ENCODE data around the gene TREH. TPM values are rescaled to one million over a fixed set of nuclear protein-coding genes. Genes with fewer than 3 reads are reported as not detected.

Gene TREH
- total and polyA plus RNA-seq, 8 donors = 0.45 to 2.2 (median 1.1) TPM; not detected in 4

DNA sequence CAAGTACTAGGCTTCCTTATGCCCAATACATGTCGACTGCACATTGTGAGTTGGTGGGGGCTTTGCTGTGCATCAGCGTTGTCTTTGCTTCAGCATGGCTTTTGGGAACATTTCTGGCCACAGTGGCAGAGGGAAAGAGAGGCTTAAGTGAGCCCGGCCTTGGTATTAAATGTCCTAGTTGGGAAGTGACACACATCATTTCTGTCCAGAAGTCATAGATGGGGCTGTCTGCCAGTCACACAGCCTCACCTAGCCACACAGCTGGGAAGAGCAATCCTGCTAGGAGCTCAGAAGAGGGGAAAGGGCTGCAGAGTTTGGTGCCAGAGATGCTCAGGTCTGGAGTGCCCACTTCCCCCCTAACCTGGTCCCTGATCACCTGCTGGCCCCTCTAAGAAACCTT, 27.6 kb downstream of the TREH start:
- 81 to 93% (median 85%) methylated on average over 3 of the region's 3 CpGs for WGBS, 5 donors
- H3K4me3 ChIP-seq = no peak overlapping the region
- intact Hi-C loops (cut with DNase I; ENCODE audit: low total_unique reads) = no loop called here
- no peaks in the 10 kb centered on the region for H3K27me3 ChIP-seq
- no peak for DNase-seq
- TF ChIP-seq POLR2A (IDR thresholded peaks at IDR 0.05) (no peak), EP300 (IDR thresholded peaks at IDR 0.05) (no peak), POLR2AphosphoS5 (IDR thresholded peaks at IDR 0.05) (no peak)
- TF ChIP-seq, protein P1, sequence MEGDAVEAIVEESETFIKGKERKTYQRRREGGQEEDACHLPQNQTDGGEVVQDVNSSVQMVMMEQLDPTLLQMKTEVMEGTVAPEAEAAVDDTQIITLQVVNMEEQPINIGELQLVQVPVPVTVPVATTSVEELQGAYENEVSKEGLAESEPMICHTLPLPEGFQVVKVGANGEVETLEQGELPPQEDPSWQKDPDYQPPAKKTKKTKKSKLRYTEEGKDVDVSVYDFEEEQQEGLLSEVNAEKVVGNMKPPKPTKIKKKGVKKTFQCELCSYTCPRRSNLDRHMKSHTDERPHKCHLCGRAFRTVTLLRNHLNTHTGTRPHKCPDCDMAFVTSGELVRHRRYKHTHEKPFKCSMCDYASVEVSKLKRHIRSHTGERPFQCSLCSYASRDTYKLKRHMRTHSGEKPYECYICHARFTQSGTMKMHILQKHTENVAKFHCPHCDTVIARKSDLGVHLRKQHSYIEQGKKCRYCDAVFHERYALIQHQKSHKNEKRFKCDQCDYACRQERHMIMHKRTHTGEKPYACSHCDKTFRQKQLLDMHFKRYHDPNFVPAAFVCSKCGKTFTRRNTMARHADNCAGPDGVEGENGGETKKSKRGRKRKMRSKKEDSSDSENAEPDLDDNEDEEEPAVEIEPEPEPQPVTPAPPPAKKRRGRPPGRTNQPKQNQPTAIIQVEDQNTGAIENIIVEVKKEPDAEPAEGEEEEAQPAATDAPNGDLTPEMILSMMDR (IDR thresholded peaks at IDR 0.05) = no peak
- H3K27ac ChIP-seq = no peak overlapping the region
- no peaks in the 10 kb centered on the region for H3K9me3 ChIP-seq
- H3K36me3 ChIP-seq = peaks cover 32 to 99% (median 99%) of the 10 kb centered on the region in 4 donors
- peaks cover 0 to 10% (median 0%) of the 10 kb centered on the region in 4 donors for H3K4me1 ChIP-seq

GRCh38 chr11:118650366-118650765, 29.1 kb downstream of the TREH start:
- WGBS, 5 donors = 93 to 100% (median 98%) methylated on average over 3 to 8 of the region's 8 CpGs
- no peaks in the 10 kb centered on the region for H3K9me3 ChIP-seq
- no peak for DNase-seq
- intact Hi-C loops (cut with DNase I; ENCODE audit: low total_unique reads) = no loop called here
- H3K36me3 ChIP-seq = peaks cover 35 to 99% (median 96%) of the 10 kb centered on the region in 4 donors
- TF ChIP-seq EP300 (IDR thresholded peaks at IDR 0.05) = no peak
- TF ChIP-seq POLR2AphosphoS5 (IDR thresholded peaks at IDR 0.05) = no peak
- TF ChIP-seq, protein P1 (IDR thresholded peaks at IDR 0.05) = no peak
- TF ChIP-seq POLR2A (IDR thresholded peaks at IDR 0.05) = no peak
- H3K27me3 ChIP-seq = no peaks in the 10 kb centered on the region
- H3K4me3 ChIP-seq = no peak overlapping the region
- peaks cover 0 to 10% (median 0%) of the 10 kb centered on the region in 4 donors for H3K4me1 ChIP-seq
- H3K27ac ChIP-seq = no peak overlapping the region

- no peaks in the 10 kb centered on the region for H3K27me3 ChIP-seq
- no peaks in the 10 kb centered on the region for H3K9me3 ChIP-seq
- no peak overlapping the region for H3K4me3 ChIP-seq
- H3K27ac ChIP-seq = no peak overlapping the region
- peaks cover 39 to 99% (median 96%) of the 10 kb centered on the region in 4 donors for H3K36me3 ChIP-seq
- intact Hi-C loops (cut with DNase I; ENCODE audit: low total_unique reads) = no loop called here
- TF ChIP-seq POLR2AphosphoS5 (IDR thresholded peaks at IDR 0.05) = no peak
- TF ChIP-seq EP300 (IDR thresholded peaks at IDR 0.05) = no peak
- TF ChIP-seq POLR2A (IDR thresholded peaks at IDR 0.05) = no peak
- TF ChIP-seq, protein P1 (IDR thresholded peaks at IDR 0.05) = no peak
- no peak for DNase-seq
- H3K4me1 ChIP-seq = peaks cover 0 to 10% (median 0%) of the 10 kb centered on the region in 4 donors
- WGBS, 5 donors = 73 to 87% (median 83%) methylated on average over 9 to 10 of the region's 10 CpGs
These were observed 29.5 kb downstream of the TREH start for GRCh38 chr11:118649941-118650340.

GRCh38 chr11:118648291-118648690, 31.2 kb downstream of the TREH start:
- TF ChIP-seq, protein P1 (IDR thresholded peaks at IDR 0.05) = no peak
- TF ChIP-seq POLR2A (IDR thresholded peaks at IDR 0.05) (no peak), POLR2AphosphoS5 (IDR thresholded peaks at IDR 0.05) (no peak), EP300 (IDR thresholded peaks at IDR 0.05) (no peak)
- Histone ChIP-seq H3K9me3 (no peaks in the 10 kb centered on the region), H3K4me3 (no peak overlapping the region), H3K4me1 (peaks cover 0 to 10% (median 0%) of the 10 kb centered on the region in 4 donors), H3K27me3 (no peaks in the 10 kb centered on the region), H3K36me3 (peaks cover 53 to 99% (median 98%) of the 10 kb centered on the region in 4 donors), H3K27ac (no peak overlapping the region)
- DNase-seq = no peak
- 77 to 85% (median 81%) methylated on average over 5 of the region's 5 CpGs for WGBS, 5 donors
- intact Hi-C loops (cut with DNase I; ENCODE audit: low total_unique reads) = no loop called here

All from stomach (tissue), 9 donors.